HG03432 (cell line): ENCODE measurements around the gene TRIOBP.
"Not testable (repeated sequence)": the region's sequence is repeated elsewhere in the genome, so short reads cannot be mapped to it uniquely, and the experiment has no call there.

Experiments used
- ATAC-seq: cut with Tn5 transposase; IDR thresholded peaks from one replicate; pipeline ENCODE4 v1.9.1; 2021; ENCODE audit warnings: mild to moderate bottlenecking, moderate library complexity; ENCODE audit not compliant: unreplicated experiment

TRIOBP gene

GRCh38 chr22:37775785-37776638 lies 79.2 kb downstream of the TRIOBP start:
- ATAC-seq = no peak

- ATAC-seq = no peak
Measured at GRCh38 chr22:37776639-37777005, 79.8 kb downstream of the TRIOBP start.

GRCh38 chr22:37777122-37777687 lies 80.4 kb downstream of the TRIOBP start:
- no peak for ATAC-seq

- no peak for ATAC-seq
Measured at GRCh38 chr22:37778370-37779009, 81.6 kb downstream of the TRIOBP start.

GRCh38 chr22:37781434-37782059 lies 84.7 kb downstream of the TRIOBP start:
- ATAC-seq = no peak

GRCh38 chr22:37782340-37783168 lies 85.7 kb downstream of the TRIOBP start:
- no peak for ATAC-seq

- ATAC-seq = no peak
Measured at GRCh38 chr22:37784829-37785495, 88.1 kb downstream of the TRIOBP start.

DNA sequence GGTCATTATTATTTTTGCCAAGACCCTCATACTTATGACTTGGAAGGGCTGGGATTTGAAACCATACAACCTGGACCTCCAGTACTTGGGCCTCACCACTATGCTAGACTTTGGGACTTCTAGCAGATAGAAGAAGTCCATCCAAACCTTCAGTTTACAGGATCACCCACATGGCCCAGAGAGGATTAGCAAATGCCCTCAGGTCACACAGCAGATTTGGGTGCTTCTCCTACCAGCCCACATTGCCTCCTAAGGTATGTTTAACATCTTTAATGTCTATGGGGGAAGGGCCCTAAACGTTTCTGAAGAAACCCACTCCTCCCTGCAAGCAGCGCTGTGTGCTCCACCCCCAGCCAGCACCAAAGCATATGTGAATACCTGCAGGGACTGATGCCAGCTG lies 93.4 kb downstream of the TRIOBP start:
- ATAC-seq = no peak

GRCh38 chr22:37792494-37792893 lies 95.6 kb downstream of the TRIOBP start:
- no peak for ATAC-seq

- no peak for ATAC-seq
Measured at GRCh38 chr22:37794376-37794775, 97.5 kb downstream of the TRIOBP start.

DNA sequence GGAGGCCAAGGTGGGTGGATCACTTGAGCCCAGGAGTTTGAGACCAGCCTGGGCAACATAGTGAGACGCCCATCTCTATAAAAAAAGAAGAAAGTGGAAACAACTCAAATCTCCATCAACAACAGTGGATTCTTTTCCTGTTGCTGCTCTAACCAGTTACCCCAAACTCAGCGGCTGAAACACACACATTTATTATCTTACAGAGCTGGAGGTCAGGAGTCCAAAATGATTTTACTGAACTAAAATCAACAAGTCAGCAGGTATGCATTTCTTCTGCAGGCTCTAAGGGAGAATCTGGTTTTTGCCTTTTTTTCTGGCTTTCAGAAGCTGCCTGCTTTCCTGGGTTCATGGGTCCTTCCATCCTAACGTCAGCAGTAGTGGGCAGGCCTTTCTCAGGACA lies 99.2 kb downstream of the TRIOBP start:
- ATAC-seq = no peak

- ATAC-seq = not testable (repeated sequence)
Measured at GRCh38 chr22:37797259-37797658, 100.4 kb downstream of the TRIOBP start.

DNA sequence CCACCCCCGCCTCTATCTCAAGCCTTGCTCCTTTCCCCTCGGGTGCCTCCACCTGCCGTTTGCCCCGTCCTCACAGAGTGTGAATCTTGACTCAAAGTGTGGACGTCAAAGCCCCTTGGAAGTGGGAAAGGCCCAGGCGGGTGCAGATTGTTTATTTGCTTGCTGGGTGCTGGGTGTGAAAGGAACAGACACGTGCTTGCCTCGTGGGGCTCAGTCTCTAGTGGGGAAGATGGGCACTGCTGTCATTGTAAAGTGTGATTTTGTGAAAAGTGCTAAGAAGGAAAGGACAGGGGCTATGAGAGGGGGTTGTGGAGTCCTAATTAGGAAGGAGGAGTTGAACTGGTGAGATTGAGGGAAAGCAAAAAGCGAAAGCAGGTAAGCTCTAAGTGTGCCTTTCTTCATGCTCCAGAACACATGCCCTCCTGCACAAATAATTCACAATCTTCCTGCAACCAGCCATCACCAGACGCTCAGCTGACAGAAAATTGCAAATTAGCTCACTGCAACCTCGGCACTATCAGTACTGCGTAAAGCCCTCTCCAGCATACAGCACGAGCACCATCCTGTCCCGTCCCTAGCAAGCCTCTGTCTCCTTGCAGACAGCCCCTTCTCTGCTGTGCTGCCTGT lies 101.1 kb downstream of the TRIOBP start:
- no peak for ATAC-seq

GRCh38 chr22:37799979-37800378 lies 103.1 kb downstream of the TRIOBP start:
- not testable (repeated sequence) for ATAC-seq

- ATAC-seq = no peak
Measured at GRCh38 chr22:37801946-37802309, 105.1 kb downstream of the TRIOBP start.

DNA sequence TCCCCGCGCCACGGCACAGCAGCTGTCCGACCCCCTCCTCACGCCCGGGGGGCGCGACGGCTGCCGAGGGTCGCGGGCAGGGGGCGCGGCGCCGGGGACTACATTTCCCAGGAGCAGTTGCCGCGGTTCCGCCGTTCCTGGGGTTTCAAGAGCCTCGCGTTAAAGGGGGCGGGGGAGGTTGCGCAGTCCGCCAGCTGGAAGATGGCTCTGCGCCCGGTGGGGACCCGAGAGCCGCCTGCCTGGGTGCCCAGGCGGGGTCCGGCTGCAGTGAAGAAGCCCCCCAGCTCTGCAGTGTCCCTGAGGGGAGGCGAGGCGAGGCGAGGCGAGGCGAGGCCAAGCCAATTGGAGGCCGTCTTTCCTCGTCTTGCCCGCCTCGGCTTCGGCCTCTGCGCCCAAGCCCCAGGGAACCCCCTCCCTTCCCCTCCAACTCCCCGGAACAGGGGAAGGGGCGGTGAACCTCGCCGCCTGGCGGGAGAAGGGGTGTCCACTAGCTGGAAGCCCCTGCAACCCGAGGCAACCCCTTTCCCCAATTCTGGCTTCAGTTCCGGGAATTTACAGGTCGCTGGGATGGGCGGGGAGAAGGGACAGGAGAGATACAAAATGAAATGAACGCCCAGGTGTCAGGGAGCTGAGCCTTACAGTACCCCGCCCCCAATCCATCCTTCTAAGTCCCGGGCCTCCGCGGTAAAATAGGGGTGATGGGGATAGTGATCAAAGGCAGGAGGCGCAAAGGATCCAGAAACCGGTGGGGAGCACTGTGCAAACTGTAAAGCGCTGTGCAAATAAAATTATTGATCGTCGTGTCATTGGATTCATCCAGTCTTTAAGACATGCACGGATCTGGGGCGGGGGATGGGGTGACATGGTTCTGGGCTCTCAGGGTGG lies 105.7 kb downstream of the TRIOBP start:
- ATAC-seq = no peak

DNA sequence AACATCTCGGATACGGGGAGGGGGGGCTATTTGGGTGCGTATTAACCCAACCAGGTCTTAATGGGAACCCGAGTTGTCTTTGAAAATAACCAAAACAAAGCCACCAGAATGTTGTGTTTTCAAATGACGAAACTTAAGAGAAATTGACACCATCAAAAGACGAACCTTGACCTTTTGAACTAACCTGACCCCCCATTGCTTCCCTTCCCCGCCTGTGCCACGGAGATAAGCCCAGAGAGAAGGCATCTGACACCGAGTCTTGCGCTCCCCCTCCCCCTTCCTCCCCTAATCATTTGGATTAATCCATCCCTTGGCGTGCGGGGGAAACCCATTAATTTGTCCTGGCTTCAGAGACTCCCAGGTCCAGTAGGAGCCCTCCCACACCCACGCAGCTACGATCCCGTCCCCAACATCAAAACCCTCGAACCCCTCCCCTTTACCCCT lies 106.4 kb downstream of the TRIOBP start:
- ATAC-seq = no peak

DNA sequence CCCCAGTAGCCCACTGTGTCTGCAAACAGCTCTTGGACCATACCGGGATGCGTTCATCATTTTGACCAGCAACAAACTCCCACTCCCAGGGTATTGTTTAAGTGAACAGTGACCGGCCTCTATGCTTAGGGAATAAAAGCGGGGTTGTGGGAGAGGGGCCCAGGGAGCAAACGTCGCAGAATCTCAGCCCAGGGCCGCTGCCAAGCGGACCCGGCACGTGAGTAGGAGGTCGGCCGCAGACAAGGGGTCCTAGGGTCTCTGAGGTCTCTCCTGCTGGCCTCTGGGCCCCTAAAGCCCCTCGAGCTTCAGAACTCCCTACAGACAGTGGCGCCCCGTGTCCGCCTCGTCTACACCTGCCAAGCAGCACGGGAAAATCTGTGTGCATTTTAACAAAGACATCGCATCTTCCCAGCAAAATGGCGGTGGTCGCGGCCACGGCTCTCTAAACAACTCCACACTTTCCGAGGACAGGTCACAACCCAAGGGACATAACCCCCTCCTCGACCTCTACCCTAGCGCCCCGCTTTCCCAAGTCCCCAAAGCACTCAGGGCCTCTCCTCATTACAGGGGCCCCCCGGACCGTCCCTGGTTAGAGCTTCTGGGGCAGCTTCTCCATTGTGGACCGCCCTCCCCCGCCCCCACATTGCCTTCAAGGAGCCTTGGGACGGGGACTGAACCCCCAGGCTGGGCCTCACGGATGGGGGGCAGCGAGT lies 106.9 kb downstream of the TRIOBP start:
- ATAC-seq = no peak
